Measurements from ENCODE around the gene GALNT18.
"Not testable (repeated sequence)": the region's sequence is repeated elsewhere in the genome, so short reads cannot be mapped to it uniquely, and the experiment has no call there.

- TF ChIP-seq ZNF70 (CRISPR knock-in tag; IDR thresholded peaks at IDR 0.05); TOX (CRISPR knock-in tag; IDR thresholded peaks at IDR 0.05; ENCODE audit: borderline replicate concordance); ISL1 (CRISPR knock-in tag; IDR thresholded peaks at IDR 0.05); CREB5 (CRISPR knock-in tag; IDR thresholded peaks at IDR 0.05; ENCODE audit: low read depth): not testable (repeated sequence)
Measured at GRCh38 chr11:11351851-11352250, 270.0 kb downstream of the GALNT18 start.

All from SK-N-SH treated with all-trans-retinoic acid at 6 μM for 48 hours (cell line).